HG02870 (cell line): Measurements from ENCODE around the gene SLC25A11.

Experiments used
- ATAC-seq: cut with Tn5 transposase; IDR thresholded peaks from one replicate; pipeline ENCODE4 v1.9.1; 2021; ENCODE audit warnings: mild to moderate bottlenecking, moderate library complexity; ENCODE audit not compliant: unreplicated experiment

SLC25A11 gene

DNA sequence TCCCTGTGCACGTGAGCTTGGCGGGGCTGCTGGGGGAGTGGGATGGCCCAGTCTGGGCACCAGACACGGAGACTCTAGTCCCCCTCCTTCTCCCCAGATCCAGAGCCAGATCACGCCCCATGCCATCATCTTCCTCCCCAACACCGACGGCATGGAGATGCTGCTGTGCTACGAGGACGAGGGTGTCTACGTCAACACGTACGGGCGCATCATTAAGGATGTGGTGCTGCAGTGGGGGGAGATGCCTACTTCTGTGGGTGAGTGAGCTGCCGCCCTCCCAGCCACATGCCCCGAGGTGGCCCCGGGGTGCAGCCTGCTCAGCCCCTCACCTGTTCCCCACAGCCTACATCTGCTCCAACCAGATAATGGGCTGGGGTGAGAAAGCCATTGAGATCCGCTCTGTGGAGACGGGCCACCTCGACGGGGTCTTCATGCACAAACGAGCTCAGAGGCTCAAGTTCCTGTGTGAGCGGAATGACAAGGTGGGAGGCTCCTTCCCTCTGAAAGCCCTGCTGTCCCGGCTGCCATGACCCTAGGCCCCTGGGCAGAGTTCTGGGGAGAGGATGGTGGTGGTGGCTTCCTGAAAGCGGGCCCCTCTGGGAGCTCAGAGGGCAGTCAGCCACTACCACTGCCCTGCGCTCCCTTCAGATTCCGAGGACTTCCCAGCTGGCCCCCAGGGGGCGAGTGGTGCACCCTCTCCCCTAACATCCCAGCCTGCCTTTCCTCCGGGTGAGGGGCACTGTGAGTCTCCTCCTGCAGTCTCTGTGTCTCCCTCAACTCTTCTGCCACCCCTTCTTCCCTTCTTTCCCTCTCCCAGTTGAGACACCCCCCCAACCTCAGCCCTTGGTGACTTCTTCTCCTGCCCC lies 43.3 kb downstream of the SLC25A11 start:
- ATAC-seq, result no peak

DNA sequence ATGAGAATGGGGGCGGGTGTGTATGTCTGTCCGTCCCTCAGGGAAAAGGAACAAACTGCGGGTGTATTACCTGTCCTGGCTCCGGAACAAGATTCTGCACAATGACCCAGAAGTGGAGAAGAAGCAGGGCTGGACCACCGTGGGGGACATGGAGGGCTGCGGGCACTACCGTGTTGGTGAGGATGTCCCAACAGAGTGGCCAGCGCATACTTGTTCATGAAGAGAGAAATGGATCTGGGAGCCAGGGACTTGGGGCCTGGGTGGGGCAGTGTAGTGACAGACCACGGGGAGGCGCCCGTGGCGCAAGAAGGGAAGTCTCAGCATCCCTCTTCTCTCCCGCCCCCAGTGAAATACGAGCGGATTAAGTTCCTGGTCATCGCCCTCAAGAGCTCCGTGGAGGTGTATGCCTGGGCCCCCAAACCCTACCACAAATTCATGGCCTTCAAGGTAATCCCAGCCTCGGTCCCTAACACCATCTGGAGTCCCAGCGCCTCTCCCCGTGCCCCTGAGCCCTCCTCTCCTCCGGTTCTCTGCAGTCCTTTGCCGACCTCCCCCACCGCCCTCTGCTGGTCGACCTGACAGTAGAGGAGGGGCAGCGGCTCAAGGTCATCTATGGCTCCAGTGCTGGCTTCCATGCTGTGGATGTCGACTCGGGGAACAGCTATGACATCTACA lies 44.1 kb downstream of the SLC25A11 start:
- no peak for ATAC-seq

- no peak for ATAC-seq
These were observed 44.7 kb downstream of the SLC25A11 start for GRCh38 chr17:4895121-4895520.

- ATAC-seq, result no peak
These were observed 45.9 kb downstream of the SLC25A11 start for GRCh38 chr17:4893721-4894560.

DNA sequence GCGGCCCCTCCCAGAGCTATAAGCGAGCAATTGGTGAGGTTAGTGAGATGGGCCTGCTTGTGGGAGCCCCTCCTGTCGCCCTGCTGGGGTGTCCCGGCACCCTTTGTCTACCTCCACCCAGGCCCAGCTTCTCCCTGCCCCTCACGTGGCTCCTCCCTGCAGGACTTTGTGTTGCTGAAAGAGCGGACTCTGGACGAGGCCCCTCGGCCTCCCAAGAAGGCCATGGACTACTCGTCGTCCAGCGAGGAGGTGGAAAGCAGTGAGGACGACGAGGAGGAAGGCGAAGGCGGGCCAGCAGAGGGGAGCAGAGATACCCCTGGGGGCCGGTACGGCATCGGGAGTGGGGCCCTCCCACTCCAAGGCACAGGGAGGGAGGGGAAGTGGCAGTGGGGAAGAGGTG lies 46.6 kb downstream of the SLC25A11 start:
- no peak for ATAC-seq

GRCh38 chr17:4892499-4893221 lies 47.2 kb downstream of the SLC25A11 start:
- no peak for ATAC-seq

GRCh38 chr17:4891411-4892410 lies 48.1 kb downstream of the SLC25A11 start:
- ATAC-seq, result no peak

- ATAC-seq, result no peak
These were observed 52.3 kb downstream of the SLC25A11 start for GRCh38 chr17:4887581-4887980.
